K562 (cell line): ENCODE data around the gene SPATA32. TPM values are rescaled to one million over a fixed set of nuclear protein-coding genes. Genes with fewer than 3 reads are reported as not detected.

Experiments used
- BRCA1 ChIP-seq, 2 experiments: fragments of 450-650 bp in 1 of 2; sonication (generic) in 1 of 2; formaldehyde crosslinking in 1 of 2; IDR thresholded peaks; 2 replicates each; pipeline versions ENCODE4 v1.5.0 to v1.6.1; 2017 to 2020; ENCODE audit warnings: mild to moderate bottlenecking in 1 of 2, missing genetic modification reagents in 1 of 2
- FOXP1 ChIP-seq: sonication (generic); formaldehyde crosslinking; IDR thresholded peaks from 2 replicates; pipeline ENCODE4 v1.8.0; 2022; ENCODE audit warnings: mild to moderate bottlenecking, missing genetic modification reagents
- HNRNPL ChIP-seq: fragments of 200-400 bp; formaldehyde crosslinking; IDR thresholded peaks from 2 replicates; pipeline ENCODE4 v1.6.1; 2017; ENCODE audit warnings: low read depth, mild to moderate bottlenecking, low read length
- ILK ChIP-seq: fragments of 450-650 bp; IDR thresholded peaks from 2 replicates; pipeline ENCODE4 v1.6.1; 2016; ENCODE audit warnings: missing genetic modification characterization, low read depth, mild to moderate bottlenecking, missing compliant biosample characterization, moderate library complexity, borderline replicate concordance
- KAT8 ChIP-seq: fragments of 450-650 bp; IDR thresholded peaks from 2 replicates; pipeline ENCODE4 v1.6.1; 2016; ENCODE audit warnings: low read depth, mild to moderate bottlenecking
- MAZ ChIP-seq, 2 experiments: fragments of 450-650 bp in 1 of 2; sonication (generic) in 1 of 2; formaldehyde crosslinking; IDR thresholded peaks in 1 of 2; conservative IDR thresholded peaks in 1 of 2; 2 replicates each; pipeline versions ENCODE4 v1.4.0 to v1.5.0; 2020; ENCODE audit warnings: mild to moderate bottlenecking in 1 of 2, missing genetic modification reagents in 1 of 2
- NFIC ChIP-seq: fragments of 450-650 bp; IDR thresholded peaks from 2 replicates; pipeline ENCODE4 v1.6.1; 2017; ENCODE audit warnings: mild to moderate bottlenecking, inconsistent platforms
- NR2F6 ChIP-seq: fragments of 450-650 bp; formaldehyde crosslinking; IDR thresholded peaks from 2 replicates; pipeline ENCODE4 v1.4.0; 2020; ENCODE audit warnings: mild to moderate bottlenecking
- NR4A1 ChIP-seq, 2 experiments: fragments of 250-450 bp in 1 of 2; fragments of 450-650 bp in 1 of 2; sonication (Bioruptor Pico) in 1 of 2; IDR thresholded peaks; 2 replicates each; pipeline versions ENCODE4 v1.4.0 to v1.6.1; 2016 to 2020; ENCODE audit warnings: mild to moderate bottlenecking in 2 of 2, missing compliant biosample characterization in 1 of 2, missing genetic modification characterization in 1 of 2, moderate library complexity in 1 of 2
- PCBP1 ChIP-seq: fragments of 200-400 bp; formaldehyde crosslinking; IDR thresholded peaks from 2 replicates; pipeline ENCODE4 v1.6.1; 2018; ENCODE audit warnings: mild to moderate bottlenecking, low read depth, low read length; ENCODE audit not compliant: poor library complexity, severe bottlenecking
- POU5F1 ChIP-seq: fragments of 150-350 bp; IDR thresholded peaks from 2 replicates; pipeline ENCODE4 v1.6.1; 2014; ENCODE audit warnings: borderline replicate concordance, low read length, low read depth, mild to moderate bottlenecking; ENCODE audit not compliant: partially characterized antibody
- RAD21 ChIP-seq, 2 experiments: fragments of 250-450 bp in 1 of 2; fragments of 450-650 bp in 1 of 2; sonication (Bioruptor Pico) in 1 of 2; formaldehyde crosslinking in 1 of 2; IDR thresholded peaks in 1 of 2; conservative IDR thresholded peaks in 1 of 2; 2 replicates each; pipeline versions ENCODE4 v1.4.0 to v1.8.0; 2020 to 2022; ENCODE audit warnings: mild to moderate bottlenecking in 2 of 2, moderate library complexity in 1 of 2
- RHOXF2B ChIP-seq: fragments of 250-450 bp; sonication (Bioruptor Pico); conservative IDR thresholded peaks from 2 replicates; pipeline ENCODE4 v1.5.1; 2021
- RNF2 ChIP-seq: sonication (generic); IDR thresholded peaks from 2 replicates; pipeline ENCODE4 v1.6.1; 2016
- ZNF589 ChIP-seq: fragments of 200-800 bp; sonication (Bioruptor generic); IDR thresholded peaks from 2 replicates; pipeline ENCODE4 v1.6.1; 2016; ENCODE audit warnings: low read depth, missing genetic modification characterization, missing compliant biosample characterization
- ZNF76 ChIP-seq: fragments of 250-450 bp; sonication (Bioruptor Pico); IDR thresholded peaks from 2 replicates; pipeline ENCODE4 v1.4.0; 2020; ENCODE audit warnings: mild to moderate bottlenecking, moderate library complexity, borderline replicate concordance
- polyA plus RNA-seq, 8 experiments: library from polyadenylated mRNA; depleted of rRNA in 4 of 8; stranded (reverse) in 5 of 8; unstranded in 3 of 8; fragments of >200 nt; fragmentation: Nextera tagmentation in 2 of 8; fragmentation: Illumina TruSeq in 1 of 8; extraction: Ambion mirVana in 2 of 8; extraction: Trizol in 1 of 8; gene quantifications; 2 replicates each; pipeline versions ENCODE4 v1.2.1 to v1.2.3, GENCODE V29; 2011 to 2014; ENCODE audit warnings: inconsistent platforms in 1 of 8, missing spikeins in 1 of 8
- total RNA-seq, 7 experiments: library from RNA; depleted of rRNA in 6 of 7; stranded (reverse); fragments of >200 nt in 6 of 7; fragmentation: Illumina TruSeq in 2 of 7; extraction: Trizol in 2 of 7; gene quantifications; 2 replicates each; pipeline versions ENCODE4 v1.2.1 to v1.2.3, GENCODE V29; 2011 to 2021; ENCODE audit warnings: low replicate concordance in 1 of 7
- TF ChIP-seq, protein P1 (sequence below): fragments of 450-650 bp; IDR thresholded peaks from 2 replicates; pipeline ENCODE4 v1.6.1; 2017; ENCODE audit warnings: antibody characterized with exemption, mild to moderate bottlenecking
- TF ChIP-seq, protein P2 (sequence below): fragments of 450-650 bp; conservative IDR thresholded peaks from 2 replicates; pipeline ENCODE4 v1.6.1; 2016; ENCODE audit warnings: missing genetic modification characterization, low read depth, mild to moderate bottlenecking, control low read depth, missing compliant biosample characterization
- TF ChIP-seq, protein P3 (sequence below): sonication (generic); formaldehyde crosslinking; IDR thresholded peaks from 2 replicates; pipeline ENCODE4 v1.8.1; 2023; ENCODE audit warnings: mild to moderate bottlenecking, missing genetic modification reagents

SPATA32 gene
- total and polyA plus RNA-seq, 9 of the 15 experiments (the other 6 are each of a cell fraction or from before 2014, with no cell fraction given), result 0.03 to 0.06 TPM; not detected in 7

DNA sequence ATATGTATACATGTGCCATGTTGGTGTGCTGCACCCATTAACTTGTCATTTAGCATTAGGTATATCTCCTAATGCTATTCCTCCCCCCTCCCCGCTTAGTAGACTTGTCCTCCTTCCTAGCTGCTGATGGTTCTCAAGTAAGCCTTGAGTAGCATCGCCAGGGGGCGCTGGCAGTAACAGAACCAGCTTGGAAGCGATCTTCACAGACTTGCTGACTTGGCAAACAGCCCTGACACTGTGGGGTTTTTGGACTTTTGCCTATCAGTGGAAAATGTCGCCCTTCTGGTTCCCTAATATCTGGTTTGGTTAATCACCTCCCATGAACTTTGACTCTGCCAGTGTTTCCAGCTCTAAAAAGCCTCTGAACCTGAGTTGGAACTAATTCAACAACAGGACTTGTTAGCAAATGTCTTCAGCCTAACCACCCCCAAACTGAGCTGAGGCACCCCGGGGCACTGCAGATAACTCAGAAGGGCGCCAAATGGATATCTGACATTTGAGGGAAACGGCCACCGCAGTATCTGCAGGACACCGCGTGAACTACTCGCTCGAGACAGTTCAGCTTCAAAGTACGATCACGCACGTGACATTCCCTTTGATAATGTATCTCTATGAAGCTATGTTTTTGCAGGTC is 15.4 kb upstream of the SPATA32 start (continued):
- TF ChIP-seq ZNF589 (CRISPR knock-in tag) (no peak), ILK (tag) (no peak), HNRNPL (no peak), ZNF76 (CRISPR knock-in tag) (no peak), RHOXF2B (CRISPR knock-in tag) (no peak), MAZ (CRISPR knock-in tag; conservative IDR thresholded peaks at IDR 0.05 in 1 of 2, IDR thresholded peaks at IDR 0.05 in 1 of 2) (peak; percentile 17 to 49; a peak in 1 of 4 replicates), NFIC (peak; percentile 98), PCBP1 (no peak), RAD21 (CRISPR knock-in tag; conservative IDR thresholded peaks at IDR 0.05 in 1 of 2, IDR thresholded peaks at IDR 0.05 in 1 of 2) (peak; percentile 95 to 98), BRCA1 (IDR thresholded peaks at IDR 0.05) (no peak), BRCA1 (CRISPR knock-in tag; IDR thresholded peaks at IDR 0.05) (no peak), RNF2 (0 out of 2 replicates have a peak, but pooled peaks have one; percentile 26), NR4A1 (CRISPR knock-in tag; IDR thresholded peaks at IDR 0.05) (no peak), NR4A1 (tag; IDR thresholded peaks at IDR 0.05) (peak; percentile 58; the same call in 1 of the 2 replicates), POU5F1 (no peak), NR2F6 (CRISPR knock-in tag) (no peak), KAT8 (no peak), FOXP1 (CRISPR knock-in tag) (no peak)
- TF ChIP-seq, protein P1, sequence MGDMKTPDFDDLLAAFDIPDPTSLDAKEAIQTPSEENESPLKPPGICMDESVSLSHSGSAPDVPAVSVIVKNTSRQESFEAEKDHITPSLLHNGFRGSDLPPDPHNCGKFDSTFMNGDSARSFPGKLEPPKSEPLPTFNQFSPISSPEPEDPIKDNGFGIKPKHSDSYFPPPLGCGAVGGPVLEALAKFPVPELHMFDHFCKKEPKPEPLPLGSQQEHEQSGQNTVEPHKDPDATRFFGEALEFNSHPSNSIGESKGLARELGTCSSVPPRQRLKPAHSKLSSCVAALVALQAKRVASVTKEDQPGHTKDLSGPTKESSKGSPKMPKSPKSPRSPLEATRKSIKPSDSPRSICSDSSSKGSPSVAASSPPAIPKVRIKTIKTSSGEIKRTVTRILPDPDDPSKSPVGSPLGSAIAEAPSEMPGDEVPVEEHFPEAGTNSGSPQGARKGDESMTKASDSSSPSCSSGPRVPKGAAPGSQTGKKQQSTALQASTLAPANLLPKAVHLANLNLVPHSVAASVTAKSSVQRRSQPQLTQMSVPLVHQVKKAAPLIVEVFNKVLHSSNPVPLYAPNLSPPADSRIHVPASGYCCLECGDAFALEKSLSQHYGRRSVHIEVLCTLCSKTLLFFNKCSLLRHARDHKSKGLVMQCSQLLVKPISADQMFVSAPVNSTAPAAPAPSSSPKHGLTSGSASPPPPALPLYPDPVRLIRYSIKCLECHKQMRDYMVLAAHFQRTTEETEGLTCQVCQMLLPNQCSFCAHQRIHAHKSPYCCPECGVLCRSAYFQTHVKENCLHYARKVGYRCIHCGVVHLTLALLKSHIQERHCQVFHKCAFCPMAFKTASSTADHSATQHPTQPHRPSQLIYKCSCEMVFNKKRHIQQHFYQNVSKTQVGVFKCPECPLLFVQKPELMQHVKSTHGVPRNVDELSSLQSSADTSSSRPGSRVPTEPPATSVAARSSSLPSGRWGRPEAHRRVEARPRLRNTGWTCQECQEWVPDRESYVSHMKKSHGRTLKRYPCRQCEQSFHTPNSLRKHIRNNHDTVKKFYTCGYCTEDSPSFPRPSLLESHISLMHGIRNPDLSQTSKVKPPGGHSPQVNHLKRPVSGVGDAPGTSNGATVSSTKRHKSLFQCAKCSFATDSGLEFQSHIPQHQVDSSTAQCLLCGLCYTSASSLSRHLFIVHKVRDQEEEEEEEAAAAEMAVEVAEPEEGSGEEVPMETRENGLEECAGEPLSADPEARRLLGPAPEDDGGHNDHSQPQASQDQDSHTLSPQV, result peak; percentile 42
- TF ChIP-seq, protein P2, sequence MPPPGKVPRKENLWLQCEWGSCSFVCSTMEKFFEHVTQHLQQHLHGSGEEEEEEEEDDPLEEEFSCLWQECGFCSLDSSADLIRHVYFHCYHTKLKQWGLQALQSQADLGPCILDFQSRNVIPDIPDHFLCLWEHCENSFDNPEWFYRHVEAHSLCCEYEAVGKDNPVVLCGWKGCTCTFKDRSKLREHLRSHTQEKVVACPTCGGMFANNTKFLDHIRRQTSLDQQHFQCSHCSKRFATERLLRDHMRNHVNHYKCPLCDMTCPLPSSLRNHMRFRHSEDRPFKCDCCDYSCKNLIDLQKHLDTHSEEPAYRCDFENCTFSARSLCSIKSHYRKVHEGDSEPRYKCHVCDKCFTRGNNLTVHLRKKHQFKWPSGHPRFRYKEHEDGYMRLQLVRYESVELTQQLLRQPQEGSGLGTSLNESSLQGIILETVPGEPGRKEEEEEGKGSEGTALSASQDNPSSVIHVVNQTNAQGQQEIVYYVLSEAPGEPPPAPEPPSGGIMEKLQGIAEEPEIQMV (tag), result no peak
- TF ChIP-seq, protein P3, sequence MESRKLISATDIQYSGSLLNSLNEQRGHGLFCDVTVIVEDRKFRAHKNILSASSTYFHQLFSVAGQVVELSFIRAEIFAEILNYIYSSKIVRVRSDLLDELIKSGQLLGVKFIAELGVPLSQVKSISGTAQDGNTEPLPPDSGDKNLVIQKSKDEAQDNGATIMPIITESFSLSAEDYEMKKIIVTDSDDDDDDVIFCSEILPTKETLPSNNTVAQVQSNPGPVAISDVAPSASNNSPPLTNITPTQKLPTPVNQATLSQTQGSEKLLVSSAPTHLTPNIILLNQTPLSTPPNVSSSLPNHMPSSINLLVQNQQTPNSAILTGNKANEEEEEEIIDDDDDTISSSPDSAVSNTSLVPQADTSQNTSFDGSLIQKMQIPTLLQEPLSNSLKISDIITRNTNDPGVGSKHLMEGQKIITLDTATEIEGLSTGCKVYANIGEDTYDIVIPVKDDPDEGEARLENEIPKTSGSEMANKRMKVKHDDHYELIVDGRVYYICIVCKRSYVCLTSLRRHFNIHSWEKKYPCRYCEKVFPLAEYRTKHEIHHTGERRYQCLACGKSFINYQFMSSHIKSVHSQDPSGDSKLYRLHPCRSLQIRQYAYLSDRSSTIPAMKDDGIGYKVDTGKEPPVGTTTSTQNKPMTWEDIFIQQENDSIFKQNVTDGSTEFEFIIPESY (CRISPR knock-in tag), result no peak
